ENCODE data around the gene SPOP.
"Not testable (repeated sequence)": the region's sequence is repeated elsewhere in the genome, so short reads cannot be mapped to it uniquely, and the experiment has no call there.

The SPOP gene

GRCh38 chr17:49551221-49552069 lies 126.5 kb downstream of the SPOP start:
- peak; percentile 3 for DNase-seq (ENCODE audit: low spot score)
- TF ChIP-seq CTCF (IDR thresholded peaks at IDR 0.05; ENCODE audit: extremely low read depth, missing control alignments) = no peak

- DNase-seq (ENCODE audit: low spot score) = not testable (repeated sequence)
Measured at GRCh38 chr17:49550764-49551163, 127.1 kb downstream of the SPOP start.

GRCh38 chr17:49549691-49550678 lies 127.9 kb downstream of the SPOP start:
- TF ChIP-seq CTCF (IDR thresholded peaks at IDR 0.05; ENCODE audit: extremely low read depth, missing control alignments) = no peak
- peak; percentile 7 for DNase-seq (ENCODE audit: low spot score)

GRCh38 chr17:49549311-49549605 lies 128.6 kb downstream of the SPOP start:
- TF ChIP-seq CTCF (IDR thresholded peaks at IDR 0.05; ENCODE audit: extremely low read depth, missing control alignments) = no peak
- DNase-seq (ENCODE audit: low spot score) = no peak
